HEK293 (cell line): ENCODE results near the gene COQ4.
A peak's percentile ranks its signal among the peaks of the same experiment; 100 is the strongest.

Experiments used
- CTCF ChIA-PET: fragments of 350-600 bp; formaldehyde crosslinking; extraction: SDS; loops from one replicate; lab custom pipeline; 2021; ENCODE audit warnings: antibody characterized with exemption; lab: Yijun Ruan, JAX
- POLR2A ChIA-PET: fragments of 300-600 bp; formaldehyde crosslinking; extraction: SDS; loops from one replicate; lab custom pipeline; 2020; ENCODE audit warnings: antibody characterized with exemption, inconsistent platforms; lab: Yijun Ruan, JAX
- H3K27ac ChIP-seq: fragments of 200-500 bp; sonication (Bioruptor generic); 2 replicates; pipeline ENCODE4 v1.5.1; 2014; ENCODE audit warnings: low read depth, low read length, control low read depth, inconsistent platforms; ENCODE audit errors: extremely low read depth
- H3K36me3 ChIP-seq, 2 experiments: fragments of 200-500 bp in 1 of 2; sonication (Bioruptor generic) in 1 of 2; 1 replicate in 1 of 2; 2 replicates in 1 of 2; pipeline ENCODE4 v1.5.1; 2014 to 2017; ENCODE audit warnings: inconsistent platforms in 2 of 2, low read length in 2 of 2; ENCODE audit not compliant: control insufficient read depth in 2 of 2, insufficient read depth in 1 of 2
- H3K4me1 ChIP-seq: fragments of 200-500 bp; sonication (Bioruptor generic); 2 replicates; pipeline ENCODE4 v1.5.1; 2014; ENCODE audit warnings: mild to moderate bottlenecking, low read length, inconsistent platforms; ENCODE audit not compliant: control insufficient read depth, insufficient read depth
- H3K4me3 ChIP-seq: 2 replicates; pipeline ENCODE4 v1.5.1; 2011; ENCODE audit warnings: low read depth, mild to moderate bottlenecking, control low read depth, low read length, moderate library complexity
- H3K9me3 ChIP-seq: fragments of 200-500 bp; sonication (Bioruptor generic); 2 replicates; pipeline ENCODE4 v1.5.1; 2014; ENCODE audit warnings: low read depth, low read length, inconsistent platforms; ENCODE audit not compliant: control insufficient read depth, insufficient read depth
- ELK4 ChIP-seq: IDR thresholded peaks from 2 replicates; pipeline ENCODE4 v1.6.1; 2011; ENCODE audit warnings: mild to moderate bottlenecking, low read depth, low read length, borderline replicate concordance
- GLIS2 ChIP-seq: fragments of 450-650 bp; formaldehyde crosslinking; IDR thresholded peaks from 2 replicates; pipeline ENCODE4 v1.5.1; 2016; ENCODE audit warnings: missing biosample characterization, missing genetic modification characterization
- ZBTB20 ChIP-seq: fragments of 450-650 bp; formaldehyde crosslinking; IDR thresholded peaks from 2 replicates; pipeline ENCODE4 v1.5.1; 2016; ENCODE audit warnings: missing biosample characterization, missing genetic modification characterization
- ZBTB26 ChIP-seq: fragments of 450-650 bp; formaldehyde crosslinking; optimal IDR thresholded peaks from 2 replicates; pipeline ENCODE3; 2016; ENCODE audit warnings: missing biosample characterization, mild to moderate bottlenecking, missing genetic modification characterization
- ZFHX2 ChIP-seq: fragments of 450-650 bp; formaldehyde crosslinking; conservative IDR thresholded peaks from 2 replicates; pipeline ENCODE4 v1.5.1; 2016; ENCODE audit warnings: missing biosample characterization, missing genetic modification characterization
- ZFP3 ChIP-seq: fragments of 450-650 bp; formaldehyde crosslinking; IDR thresholded peaks from 2 replicates; pipeline ENCODE4 v1.5.1; 2016; ENCODE audit warnings: low read depth, missing biosample characterization, missing genetic modification characterization
- ZIC2 ChIP-seq: fragments of 450-650 bp; formaldehyde crosslinking; IDR thresholded peaks from 2 replicates; pipeline ENCODE4 v1.5.1; 2016; ENCODE audit warnings: missing biosample characterization, missing genetic modification characterization
- ZNF335 ChIP-seq: fragments of 450-650 bp; formaldehyde crosslinking; conservative IDR thresholded peaks from 2 replicates; pipeline ENCODE4 v1.5.1; 2016; ENCODE audit warnings: missing biosample characterization, missing genetic modification characterization
- ZNF341 ChIP-seq: fragments of 450-650 bp; formaldehyde crosslinking; IDR thresholded peaks from 2 replicates; pipeline ENCODE4; 2016; ENCODE audit warnings: low read depth, missing biosample characterization, missing genetic modification characterization
- ZNF366 ChIP-seq: fragments of 450-650 bp; formaldehyde crosslinking; conservative IDR thresholded peaks from 2 replicates; pipeline ENCODE4 v1.5.1; 2016; ENCODE audit warnings: missing biosample characterization, missing genetic modification characterization
- ZNF37A ChIP-seq: fragments of 450-650 bp; IDR thresholded peaks from 2 replicates; pipeline ENCODE4 v1.5.1; 2018; ENCODE audit warnings: missing biosample characterization, missing genetic modification characterization
- ZNF777 ChIP-seq: fragments of 450-650 bp; formaldehyde crosslinking; IDR thresholded peaks from 2 replicates; pipeline ENCODE4 v1.5.1; 2017; ENCODE audit warnings: missing biosample characterization, missing genetic modification characterization, borderline replicate concordance
- ZNF792 ChIP-seq: fragments of 450-650 bp; formaldehyde crosslinking; IDR thresholded peaks from 2 replicates; pipeline ENCODE4 v1.5.1; 2016; ENCODE audit warnings: missing biosample characterization, missing genetic modification characterization
- TF ChIP-seq, protein P1 (sequence below): fragments of 450-650 bp; formaldehyde crosslinking; IDR thresholded peaks from 2 replicates; pipeline ENCODE4 v1.5.1; 2016; ENCODE audit warnings: missing biosample characterization, missing genetic modification characterization
- TF ChIP-seq, protein P2 (sequence below): fragments of 450-650 bp; formaldehyde crosslinking; IDR thresholded peaks from 2 replicates; pipeline ENCODE4 v1.5.1; 2016; ENCODE audit warnings: missing biosample characterization, missing genetic modification characterization
- TF ChIP-seq, protein P3 (sequence below): fragments of 450-650 bp; formaldehyde crosslinking; IDR thresholded peaks from 2 replicates; pipeline ENCODE4 v1.5.1; 2016; ENCODE audit warnings: missing biosample characterization, missing genetic modification characterization
- TF ChIP-seq, protein P4 (sequence below): fragments of 450-650 bp; formaldehyde crosslinking; IDR thresholded peaks from 2 replicates; pipeline ENCODE4 v1.5.1; 2016; ENCODE audit warnings: missing biosample characterization, missing genetic modification characterization

COQ4 gene

GRCh38 chr9:128340691-128341434 lies 18.2 kb downstream of the COQ4 start:
- Histone ChIP-seq H3K4me3 (peak overlapping the region; percentile 81), H3K9me3 (no peaks in the 10 kb centered on the region), H3K36me3 (peaks cover 0 to 38% of the 10 kb centered on the region in 2 experiments; a peak in 2 of 3 replicates), H3K27ac (peak overlapping the region; percentile 51; the same call in 1 of the 2 replicates), H3K4me1 (no peaks in the 10 kb centered on the region)
- CTCF ChIA-PET, result interaction anchor here (0.6 to 2.0 kb wide), 28 partner anchors 11 to 586 kb away, joined by 3 to 14 read pairs (median 4); partner anchors contain the start of genes CERCAM and URM1
- TF ChIP-seq ZFHX2 (tag by site-specific recombination) (0 out of 2 replicates have a peak, but pooled peaks have one; percentile 6), ZNF341 (0 out of 2 replicates have a peak, but pooled peaks have one; percentile 10), ZBTB26 (tag by site-specific recombination) (peak; percentile 51), GLIS2 (peak; percentile 52), ZIC2 (tag by site-specific recombination) (peak; percentile 30), ZNF335 (tag by site-specific recombination) (peak; percentile 50), ZNF37A (tag by site-specific recombination) (no peak), ZBTB20 (peak; percentile 40), ELK4 (no peak), ZNF366 (tag by site-specific recombination) (0 out of 2 replicates have a peak, but pooled peaks have one; percentile 39), ZNF792 (tag by site-specific recombination) (no peak), ZFP3 (tag by site-specific recombination) (no peak), ZNF777 (tag by site-specific recombination) (peak; percentile 49; the same call in 1 of the 2 replicates)
- TF ChIP-seq, protein P1, sequence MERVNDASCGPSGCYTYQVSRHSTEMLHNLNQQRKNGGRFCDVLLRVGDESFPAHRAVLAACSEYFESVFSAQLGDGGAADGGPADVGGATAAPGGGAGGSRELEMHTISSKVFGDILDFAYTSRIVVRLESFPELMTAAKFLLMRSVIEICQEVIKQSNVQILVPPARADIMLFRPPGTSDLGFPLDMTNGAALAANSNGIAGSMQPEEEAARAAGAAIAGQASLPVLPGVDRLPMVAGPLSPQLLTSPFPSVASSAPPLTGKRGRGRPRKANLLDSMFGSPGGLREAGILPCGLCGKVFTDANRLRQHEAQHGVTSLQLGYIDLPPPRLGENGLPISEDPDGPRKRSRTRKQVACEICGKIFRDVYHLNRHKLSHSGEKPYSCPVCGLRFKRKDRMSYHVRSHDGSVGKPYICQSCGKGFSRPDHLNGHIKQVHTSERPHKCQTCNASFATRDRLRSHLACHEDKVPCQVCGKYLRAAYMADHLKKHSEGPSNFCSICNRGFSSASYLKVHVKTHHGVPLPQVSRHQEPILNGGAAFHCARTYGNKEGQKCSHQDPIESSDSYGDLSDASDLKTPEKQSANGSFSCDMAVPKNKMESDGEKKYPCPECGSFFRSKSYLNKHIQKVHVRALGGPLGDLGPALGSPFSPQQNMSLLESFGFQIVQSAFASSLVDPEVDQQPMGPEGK, result peak; percentile 24; the same call in 1 of the 2 replicates
- TF ChIP-seq, protein P2, sequence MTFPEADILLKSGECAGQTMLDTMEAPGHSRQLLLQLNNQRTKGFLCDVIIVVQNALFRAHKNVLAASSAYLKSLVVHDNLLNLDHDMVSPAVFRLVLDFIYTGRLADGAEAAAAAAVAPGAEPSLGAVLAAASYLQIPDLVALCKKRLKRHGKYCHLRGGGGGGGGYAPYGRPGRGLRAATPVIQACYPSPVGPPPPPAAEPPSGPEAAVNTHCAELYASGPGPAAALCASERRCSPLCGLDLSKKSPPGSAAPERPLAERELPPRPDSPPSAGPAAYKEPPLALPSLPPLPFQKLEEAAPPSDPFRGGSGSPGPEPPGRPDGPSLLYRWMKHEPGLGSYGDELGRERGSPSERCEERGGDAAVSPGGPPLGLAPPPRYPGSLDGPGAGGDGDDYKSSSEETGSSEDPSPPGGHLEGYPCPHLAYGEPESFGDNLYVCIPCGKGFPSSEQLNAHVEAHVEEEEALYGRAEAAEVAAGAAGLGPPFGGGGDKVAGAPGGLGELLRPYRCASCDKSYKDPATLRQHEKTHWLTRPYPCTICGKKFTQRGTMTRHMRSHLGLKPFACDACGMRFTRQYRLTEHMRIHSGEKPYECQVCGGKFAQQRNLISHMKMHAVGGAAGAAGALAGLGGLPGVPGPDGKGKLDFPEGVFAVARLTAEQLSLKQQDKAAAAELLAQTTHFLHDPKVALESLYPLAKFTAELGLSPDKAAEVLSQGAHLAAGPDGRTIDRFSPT (tag by site-specific recombination), result 0 out of 2 replicates have a peak, but pooled peaks have one; percentile 25
- TF ChIP-seq, protein P3, sequence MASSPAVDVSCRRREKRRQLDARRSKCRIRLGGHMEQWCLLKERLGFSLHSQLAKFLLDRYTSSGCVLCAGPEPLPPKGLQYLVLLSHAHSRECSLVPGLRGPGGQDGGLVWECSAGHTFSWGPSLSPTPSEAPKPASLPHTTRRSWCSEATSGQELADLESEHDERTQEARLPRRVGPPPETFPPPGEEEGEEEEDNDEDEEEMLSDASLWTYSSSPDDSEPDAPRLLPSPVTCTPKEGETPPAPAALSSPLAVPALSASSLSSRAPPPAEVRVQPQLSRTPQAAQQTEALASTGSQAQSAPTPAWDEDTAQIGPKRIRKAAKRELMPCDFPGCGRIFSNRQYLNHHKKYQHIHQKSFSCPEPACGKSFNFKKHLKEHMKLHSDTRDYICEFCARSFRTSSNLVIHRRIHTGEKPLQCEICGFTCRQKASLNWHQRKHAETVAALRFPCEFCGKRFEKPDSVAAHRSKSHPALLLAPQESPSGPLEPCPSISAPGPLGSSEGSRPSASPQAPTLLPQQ, result no peak
- TF ChIP-seq, protein P4, sequence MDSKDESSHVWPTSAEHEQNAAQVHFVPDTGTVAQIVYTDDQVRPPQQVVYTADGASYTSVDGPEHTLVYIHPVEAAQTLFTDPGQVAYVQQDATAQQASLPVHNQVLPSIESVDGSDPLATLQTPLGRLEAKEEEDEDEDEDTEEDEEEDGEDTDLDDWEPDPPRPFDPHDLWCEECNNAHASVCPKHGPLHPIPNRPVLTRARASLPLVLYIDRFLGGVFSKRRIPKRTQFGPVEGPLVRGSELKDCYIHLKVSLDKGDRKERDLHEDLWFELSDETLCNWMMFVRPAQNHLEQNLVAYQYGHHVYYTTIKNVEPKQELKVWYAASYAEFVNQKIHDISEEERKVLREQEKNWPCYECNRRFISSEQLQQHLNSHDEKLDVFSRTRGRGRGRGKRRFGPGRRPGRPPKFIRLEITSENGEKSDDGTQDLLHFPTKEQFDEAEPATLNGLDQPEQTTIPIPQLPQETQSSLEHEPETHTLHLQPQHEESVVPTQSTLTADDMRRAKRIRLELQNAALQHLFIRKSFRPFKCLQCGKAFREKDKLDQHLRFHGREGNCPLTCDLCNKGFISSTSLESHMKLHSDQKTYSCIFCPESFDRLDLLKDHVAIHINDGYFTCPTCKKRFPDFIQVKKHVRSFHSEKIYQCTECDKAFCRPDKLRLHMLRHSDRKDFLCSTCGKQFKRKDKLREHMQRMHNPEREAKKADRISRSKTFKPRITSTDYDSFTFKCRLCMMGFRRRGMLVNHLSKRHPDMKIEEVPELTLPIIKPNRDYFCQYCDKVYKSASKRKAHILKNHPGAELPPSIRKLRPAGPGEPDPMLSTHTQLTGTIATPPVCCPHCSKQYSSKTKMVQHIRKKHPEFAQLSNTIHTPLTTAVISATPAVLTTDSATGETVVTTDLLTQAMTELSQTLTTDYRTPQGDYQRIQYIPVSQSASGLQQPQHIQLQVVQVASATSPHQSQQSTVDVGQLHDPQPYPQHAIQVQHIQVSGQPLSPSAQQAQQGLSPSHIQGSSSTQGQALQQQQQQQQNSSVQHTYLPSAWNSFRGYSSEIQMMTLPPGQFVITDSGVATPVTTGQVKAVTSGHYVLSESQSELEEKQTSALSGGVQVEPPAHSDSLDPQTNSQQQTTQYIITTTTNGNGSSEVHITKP, result peak; percentile 50
- POLR2A ChIA-PET, result interaction anchor here (0.9 to 1.1 kb wide), 4 partner anchors 9 to 90 kb away, joined by 3 to 6 read pairs (median 3); no protein-coding TSS in a partner anchor
